ENCODE data around the gene ZFAND6. TPM values are rescaled to one million over a fixed set of nuclear protein-coding genes. Genes with fewer than 3 reads are reported as not detected.

The ZFAND6 gene
- total and polyA plus RNA-seq, 10 of the 15 experiments (the other 5 are each of a cell fraction or from before 2014, with no cell fraction given), result 78.9 to 179 (median 135) TPM

DNA sequence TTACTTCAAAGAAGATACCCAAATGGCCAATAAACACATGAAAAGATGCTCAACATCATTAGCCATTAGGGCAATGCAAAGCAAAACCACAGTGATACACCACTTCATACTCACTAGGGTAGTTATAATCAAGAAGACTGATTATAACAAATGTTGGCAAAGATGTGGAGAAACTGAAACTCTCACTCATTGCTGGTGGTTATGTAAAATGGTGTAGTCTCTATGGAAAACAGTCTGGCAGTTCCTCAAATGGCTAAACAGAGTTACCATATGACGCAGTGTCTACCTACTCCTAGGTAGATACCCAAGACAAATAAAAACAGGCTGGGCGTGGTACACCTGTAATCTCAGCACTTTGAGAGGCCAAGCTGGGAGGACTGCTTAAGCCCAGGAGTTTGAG, 3.5 kb upstream of the ZFAND6 start (continued):
- TF ChIP-seq, protein P1, sequence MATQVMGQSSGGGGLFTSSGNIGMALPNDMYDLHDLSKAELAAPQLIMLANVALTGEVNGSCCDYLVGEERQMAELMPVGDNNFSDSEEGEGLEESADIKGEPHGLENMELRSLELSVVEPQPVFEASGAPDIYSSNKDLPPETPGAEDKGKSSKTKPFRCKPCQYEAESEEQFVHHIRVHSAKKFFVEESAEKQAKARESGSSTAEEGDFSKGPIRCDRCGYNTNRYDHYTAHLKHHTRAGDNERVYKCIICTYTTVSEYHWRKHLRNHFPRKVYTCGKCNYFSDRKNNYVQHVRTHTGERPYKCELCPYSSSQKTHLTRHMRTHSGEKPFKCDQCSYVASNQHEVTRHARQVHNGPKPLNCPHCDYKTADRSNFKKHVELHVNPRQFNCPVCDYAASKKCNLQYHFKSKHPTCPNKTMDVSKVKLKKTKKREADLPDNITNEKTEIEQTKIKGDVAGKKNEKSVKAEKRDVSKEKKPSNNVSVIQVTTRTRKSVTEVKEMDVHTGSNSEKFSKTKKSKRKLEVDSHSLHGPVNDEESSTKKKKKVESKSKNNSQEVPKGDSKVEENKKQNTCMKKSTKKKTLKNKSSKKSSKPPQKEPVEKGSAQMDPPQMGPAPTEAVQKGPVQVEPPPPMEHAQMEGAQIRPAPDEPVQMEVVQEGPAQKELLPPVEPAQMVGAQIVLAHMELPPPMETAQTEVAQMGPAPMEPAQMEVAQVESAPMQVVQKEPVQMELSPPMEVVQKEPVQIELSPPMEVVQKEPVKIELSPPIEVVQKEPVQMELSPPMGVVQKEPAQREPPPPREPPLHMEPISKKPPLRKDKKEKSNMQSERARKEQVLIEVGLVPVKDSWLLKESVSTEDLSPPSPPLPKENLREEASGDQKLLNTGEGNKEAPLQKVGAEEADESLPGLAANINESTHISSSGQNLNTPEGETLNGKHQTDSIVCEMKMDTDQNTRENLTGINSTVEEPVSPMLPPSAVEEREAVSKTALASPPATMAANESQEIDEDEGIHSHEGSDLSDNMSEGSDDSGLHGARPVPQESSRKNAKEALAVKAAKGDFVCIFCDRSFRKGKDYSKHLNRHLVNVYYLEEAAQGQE (IDR thresholded peaks at IDR 0.05; ENCODE audit: low read depth, low read length), result no peak
- TF ChIP-seq MYB (IDR thresholded peaks at IDR 0.05; ENCODE audit: borderline replicate concordance, low read depth, low read length), result no peak
- TF ChIP-seq, protein P2, sequence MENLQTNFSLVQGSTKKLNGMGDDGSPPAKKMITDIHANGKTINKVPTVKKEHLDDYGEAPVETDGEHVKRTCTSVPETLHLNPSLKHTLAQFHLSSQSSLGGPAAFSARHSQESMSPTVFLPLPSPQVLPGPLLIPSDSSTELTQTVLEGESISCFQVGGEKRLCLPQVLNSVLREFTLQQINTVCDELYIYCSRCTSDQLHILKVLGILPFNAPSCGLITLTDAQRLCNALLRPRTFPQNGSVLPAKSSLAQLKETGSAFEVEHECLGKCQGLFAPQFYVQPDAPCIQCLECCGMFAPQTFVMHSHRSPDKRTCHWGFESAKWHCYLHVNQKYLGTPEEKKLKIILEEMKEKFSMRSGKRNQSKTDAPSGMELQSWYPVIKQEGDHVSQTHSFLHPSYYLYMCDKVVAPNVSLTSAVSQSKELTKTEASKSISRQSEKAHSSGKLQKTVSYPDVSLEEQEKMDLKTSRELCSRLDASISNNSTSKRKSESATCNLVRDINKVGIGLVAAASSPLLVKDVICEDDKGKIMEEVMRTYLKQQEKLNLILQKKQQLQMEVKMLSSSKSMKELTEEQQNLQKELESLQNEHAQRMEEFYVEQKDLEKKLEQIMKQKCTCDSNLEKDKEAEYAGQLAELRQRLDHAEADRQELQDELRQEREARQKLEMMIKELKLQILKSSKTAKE (IDR thresholded peaks at IDR 0.05; ENCODE audit: low read depth, poor library complexity, severe bottlenecking), result peak; percentile 96
- TF ChIP-seq SMAD1 (IDR thresholded peaks at IDR 0.05; ENCODE audit: low read depth, partially characterized antibody), result peak; percentile 57
- no peak for TF ChIP-seq MXI1 (IDR thresholded peaks at IDR 0.05; ENCODE audit: low read depth, low read length)
- TF ChIP-seq, protein P3, sequence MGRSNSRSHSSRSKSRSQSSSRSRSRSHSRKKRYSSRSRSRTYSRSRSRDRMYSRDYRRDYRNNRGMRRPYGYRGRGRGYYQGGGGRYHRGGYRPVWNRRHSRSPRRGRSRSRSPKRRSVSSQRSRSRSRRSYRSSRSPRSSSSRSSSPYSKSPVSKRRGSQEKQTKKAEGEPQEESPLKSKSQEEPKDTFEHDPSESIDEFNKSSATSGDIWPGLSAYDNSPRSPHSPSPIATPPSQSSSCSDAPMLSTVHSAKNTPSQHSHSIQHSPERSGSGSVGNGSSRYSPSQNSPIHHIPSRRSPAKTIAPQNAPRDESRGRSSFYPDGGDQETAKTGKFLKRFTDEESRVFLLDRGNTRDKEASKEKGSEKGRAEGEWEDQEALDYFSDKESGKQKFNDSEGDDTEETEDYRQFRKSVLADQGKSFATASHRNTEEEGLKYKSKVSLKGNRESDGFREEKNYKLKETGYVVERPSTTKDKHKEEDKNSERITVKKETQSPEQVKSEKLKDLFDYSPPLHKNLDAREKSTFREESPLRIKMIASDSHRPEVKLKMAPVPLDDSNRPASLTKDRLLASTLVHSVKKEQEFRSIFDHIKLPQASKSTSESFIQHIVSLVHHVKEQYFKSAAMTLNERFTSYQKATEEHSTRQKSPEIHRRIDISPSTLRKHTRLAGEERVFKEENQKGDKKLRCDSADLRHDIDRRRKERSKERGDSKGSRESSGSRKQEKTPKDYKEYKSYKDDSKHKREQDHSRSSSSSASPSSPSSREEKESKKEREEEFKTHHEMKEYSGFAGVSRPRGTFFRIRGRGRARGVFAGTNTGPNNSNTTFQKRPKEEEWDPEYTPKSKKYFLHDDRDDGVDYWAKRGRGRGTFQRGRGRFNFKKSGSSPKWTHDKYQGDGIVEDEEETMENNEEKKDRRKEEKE (IDR thresholded peaks at IDR 0.05), result no peak
- peak; percentile 97 for TF ChIP-seq MTA2 (IDR thresholded peaks at IDR 0.05; ENCODE audit: low read depth)
- TF ChIP-seq POLR2AphosphoS2 (IDR thresholded peaks at IDR 0.05; ENCODE audit: low read depth, low read length), result no peak
- TF ChIP-seq MEF2A (IDR thresholded peaks at IDR 0.05; ENCODE audit: insufficient read depth, low read depth, low read length), result no peak
- TF ChIP-seq FOXM1 (IDR thresholded peaks at IDR 0.05; ENCODE audit: low read depth, low read length), result 0 out of 2 replicates have a peak, but pooled peaks have one; percentile 20
- TF ChIP-seq, protein P4, sequence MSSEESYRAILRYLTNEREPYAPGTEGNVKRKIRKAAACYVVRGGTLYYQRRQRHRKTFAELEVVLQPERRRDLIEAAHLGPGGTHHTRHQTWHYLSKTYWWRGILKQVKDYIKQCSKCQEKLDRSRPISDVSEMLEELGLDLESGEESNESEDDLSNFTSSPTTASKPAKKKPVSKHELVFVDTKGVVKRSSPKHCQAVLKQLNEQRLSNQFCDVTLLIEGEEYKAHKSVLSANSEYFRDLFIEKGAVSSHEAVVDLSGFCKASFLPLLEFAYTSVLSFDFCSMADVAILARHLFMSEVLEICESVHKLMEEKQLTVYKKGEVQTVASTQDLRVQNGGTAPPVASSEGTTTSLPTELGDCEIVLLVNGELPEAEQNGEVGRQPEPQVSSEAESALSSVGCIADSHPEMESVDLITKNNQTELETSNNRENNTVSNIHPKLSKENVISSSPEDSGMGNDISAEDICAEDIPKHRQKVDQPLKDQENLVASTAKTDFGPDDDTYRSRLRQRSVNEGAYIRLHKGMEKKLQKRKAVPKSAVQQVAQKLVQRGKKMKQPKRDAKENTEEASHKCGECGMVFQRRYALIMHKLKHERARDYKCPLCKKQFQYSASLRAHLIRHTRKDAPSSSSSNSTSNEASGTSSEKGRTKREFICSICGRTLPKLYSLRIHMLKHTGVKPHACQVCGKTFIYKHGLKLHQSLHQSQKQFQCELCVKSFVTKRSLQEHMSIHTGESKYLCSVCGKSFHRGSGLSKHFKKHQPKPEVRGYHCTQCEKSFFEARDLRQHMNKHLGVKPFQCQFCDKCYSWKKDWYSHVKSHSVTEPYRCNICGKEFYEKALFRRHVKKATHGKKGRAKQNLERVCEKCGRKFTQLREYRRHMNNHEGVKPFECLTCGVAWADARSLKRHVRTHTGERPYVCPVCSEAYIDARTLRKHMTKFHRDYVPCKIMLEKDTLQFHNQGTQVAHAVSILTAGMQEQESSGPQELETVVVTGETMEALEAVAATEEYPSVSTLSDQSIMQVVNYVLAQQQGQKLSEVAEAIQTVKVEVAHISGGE (CRISPR knock-in tag; IDR thresholded peaks at IDR 0.05), result no peak
- TF ChIP-seq, protein P5, sequence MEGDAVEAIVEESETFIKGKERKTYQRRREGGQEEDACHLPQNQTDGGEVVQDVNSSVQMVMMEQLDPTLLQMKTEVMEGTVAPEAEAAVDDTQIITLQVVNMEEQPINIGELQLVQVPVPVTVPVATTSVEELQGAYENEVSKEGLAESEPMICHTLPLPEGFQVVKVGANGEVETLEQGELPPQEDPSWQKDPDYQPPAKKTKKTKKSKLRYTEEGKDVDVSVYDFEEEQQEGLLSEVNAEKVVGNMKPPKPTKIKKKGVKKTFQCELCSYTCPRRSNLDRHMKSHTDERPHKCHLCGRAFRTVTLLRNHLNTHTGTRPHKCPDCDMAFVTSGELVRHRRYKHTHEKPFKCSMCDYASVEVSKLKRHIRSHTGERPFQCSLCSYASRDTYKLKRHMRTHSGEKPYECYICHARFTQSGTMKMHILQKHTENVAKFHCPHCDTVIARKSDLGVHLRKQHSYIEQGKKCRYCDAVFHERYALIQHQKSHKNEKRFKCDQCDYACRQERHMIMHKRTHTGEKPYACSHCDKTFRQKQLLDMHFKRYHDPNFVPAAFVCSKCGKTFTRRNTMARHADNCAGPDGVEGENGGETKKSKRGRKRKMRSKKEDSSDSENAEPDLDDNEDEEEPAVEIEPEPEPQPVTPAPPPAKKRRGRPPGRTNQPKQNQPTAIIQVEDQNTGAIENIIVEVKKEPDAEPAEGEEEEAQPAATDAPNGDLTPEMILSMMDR (IDR thresholded peaks at IDR 0.05 in 2 of 3, conservative IDR thresholded peaks at IDR 0.05 in 1 of 3; ENCODE audit: control insufficient read depth in 2 of 3, extremely low read depth in 1 of 3, insufficient read depth in 1 of 3, low read depth in 3 of 3, low read length in 3 of 3), result no peak
- TF ChIP-seq ZNF622 (IDR thresholded peaks at IDR 0.05), result no peak
- no peak for TF ChIP-seq SIN3A (IDR thresholded peaks at IDR 0.05; ENCODE audit: low read depth, low read length)
- TF ChIP-seq BRCA1 (IDR thresholded peaks at IDR 0.05; ENCODE audit: low read depth, low read length), result no peak
- TF ChIP-seq RAD51 (IDR thresholded peaks at IDR 0.05), result no peak

Measured in GM12878 (cell line).